ENCODE results near the gene PPP3CB.

The PPP3CB gene

GRCh38 chr10:73478636-73479035 is 17.2 kb downstream of the PPP3CB start:
- DNase-seq: no peak

- DNase-seq: no peak
Observed at GRCh38 chr10:73471226-73471625, 24.6 kb downstream of the PPP3CB start.

GRCh38 chr10:73469579-73469978 is 26.2 kb downstream of the PPP3CB start:
- DNase-seq: peak; percentile 46

- no peak for DNase-seq
Observed at GRCh38 chr10:73467206-73467605, 28.6 kb downstream of the PPP3CB start.

- DNase-seq: no peak
Observed at GRCh38 chr10:73465978-73466726, 29.7 kb downstream of the PPP3CB start.

- DNase-seq: no peak
Observed at GRCh38 chr10:73460897-73461296, 34.9 kb downstream of the PPP3CB start.

GRCh38 chr10:73459683-73460314 is 36.0 kb downstream of the PPP3CB start:
- no peak for DNase-seq

GRCh38 chr10:73456187-73456890 is 39.5 kb downstream of the PPP3CB start:
- no peak for DNase-seq

GRCh38 chr10:73449113-73449512 is 46.7 kb downstream of the PPP3CB start:
- DNase-seq: no peak

GRCh38 chr10:73448384-73448783 is 47.4 kb downstream of the PPP3CB start:
- no peak for DNase-seq

- DNase-seq: no peak
Observed at GRCh38 chr10:73446926-73447325, 48.9 kb downstream of the PPP3CB start.

GRCh38 chr10:73444457-73444856 is 51.4 kb downstream of the PPP3CB start:
- DNase-seq: no peak

GRCh38 chr10:73439605-73440312 is 56.1 kb downstream of the PPP3CB start:
- DNase-seq: peak; percentile 24

GRCh38 chr10:73439055-73439454 is 56.8 kb downstream of the PPP3CB start:
- DNase-seq: no peak

GRCh38 chr10:73433538-73433867 is 62.3 kb downstream of the PPP3CB start, which contains the start of gene MSS51:
TSS of gene MSS51 (minus strand) at chr10:73433561. CDS start at chr10:73428284, 5,277 bp downstream.
- DNase-seq: no peak

GRCh38 chr10:73432646-73433537 is 62.9 kb downstream of the PPP3CB start:
- no peak for DNase-seq

- DNase-seq: no peak
Observed at GRCh38 chr10:73426318-73426717, 69.5 kb downstream of the PPP3CB start.

- DNase-seq: no peak
Observed at GRCh38 chr10:73424478-73424877, 71.3 kb downstream of the PPP3CB start.

GRCh38 chr10:73423309-73423708 is 72.5 kb downstream of the PPP3CB start:
- no peak for DNase-seq

GRCh38 chr10:73416571-73416970 is 79.3 kb downstream of the PPP3CB start:
- DNase-seq: no peak

- no peak for DNase-seq
Observed at GRCh38 chr10:73414230-73414945, 81.4 kb downstream of the PPP3CB start.

Measured in suppressor macrophage treated with lipopolysaccharide for 4 hours (primary cell).